T-helper 1 cell treated with Interleukin-12 subunit alpha and Interleukin-12 subunit beta and Interleukin-4 antibody, amounts not matched to agents 30 μg/mL and 1 μg/mL, for 36 hours (primary cell): ENCODE results near the gene GUCY2D.

Source experiments
- H3K27ac Mint-ChIP-seq: one replicate; pipeline ENCODE4 v1.8.0; 2021; ENCODE audit warnings: mild to moderate bottlenecking, mixed read lengths
- H3K27me3 Mint-ChIP-seq: one replicate; pipeline ENCODE4 v1.8.0; 2021; ENCODE audit warnings: low read depth, mixed read lengths
- H3K36me3 Mint-ChIP-seq: one replicate; pipeline ENCODE4 v1.8.0; 2021; ENCODE audit warnings: low read depth, mixed read lengths
- H3K4me1 Mint-ChIP-seq: one replicate; pipeline ENCODE4 v1.8.0; 2021; ENCODE audit warnings: low read depth, mixed read lengths
- H3K4me3 Mint-ChIP-seq: one replicate; pipeline ENCODE4 v1.8.0; 2021; ENCODE audit warnings: mild to moderate bottlenecking, moderate library complexity, mixed read lengths
- H3K9me3 Mint-ChIP-seq: one replicate; pipeline ENCODE4 v1.8.0; 2021; ENCODE audit warnings: mixed read lengths

The GUCY2D gene

GRCh38 chr17:8005357-8005756 lies 2.9 kb downstream of the GUCY2D start:
- Mint-ChIP-seq H3K27me3 (peaks cover 45% of the 10 kb centered on the region), H3K4me1 (peaks cover 8% of the 10 kb centered on the region), H3K27ac (no peak overlapping the region), H3K4me3 (no peak overlapping the region), H3K9me3 (no peaks in the 10 kb centered on the region), H3K36me3 (no peaks in the 10 kb centered on the region)

- no peaks in the 10 kb centered on the region for H3K36me3 Mint-ChIP-seq
- peaks cover 8% of the 10 kb centered on the region for H3K4me1 Mint-ChIP-seq
- H3K27me3 Mint-ChIP-seq, result peaks cover 37% of the 10 kb centered on the region
- no peaks in the 10 kb centered on the region for H3K9me3 Mint-ChIP-seq
- H3K27ac Mint-ChIP-seq, result no peak overlapping the region
- H3K4me3 Mint-ChIP-seq, result no peak overlapping the region
Observed at GRCh38 chr17:8005967-8006730, 3.7 kb downstream of the GUCY2D start.

GRCh38 chr17:8006836-8007680 lies 4.6 kb downstream of the GUCY2D start:
- Mint-ChIP-seq H3K4me3 (no peak overlapping the region), H3K27ac (no peak overlapping the region), H3K27me3 (peaks cover 31% of the 10 kb centered on the region), H3K4me1 (peaks cover 5% of the 10 kb centered on the region), H3K36me3 (no peaks in the 10 kb centered on the region), H3K9me3 (no peaks in the 10 kb centered on the region)

DNA sequence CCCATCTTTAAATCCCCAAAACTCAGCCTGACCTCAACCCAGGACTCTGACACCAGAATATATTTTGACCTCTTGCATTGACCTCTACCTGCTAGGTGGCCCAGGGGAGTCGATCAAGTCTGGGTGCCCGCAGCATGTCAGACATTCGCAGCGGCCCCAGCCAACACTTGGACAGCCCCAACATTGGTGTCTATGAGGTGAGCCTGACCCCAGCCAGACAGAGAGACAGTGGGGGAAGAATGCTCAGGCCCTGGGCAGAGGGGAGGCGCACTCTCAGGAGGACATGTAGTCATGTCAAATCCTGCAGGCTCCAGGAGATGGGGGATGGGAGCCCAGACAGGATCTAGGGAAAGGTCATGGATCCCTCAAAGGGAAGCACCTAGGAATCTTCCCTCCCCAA lies 5.4 kb downstream of the GUCY2D start:
- Mint-ChIP-seq H3K9me3 (no peaks in the 10 kb centered on the region), H3K36me3 (no peaks in the 10 kb centered on the region), H3K4me3 (no peak overlapping the region), H3K27me3 (peaks cover 27% of the 10 kb centered on the region), H3K27ac (no peak overlapping the region), H3K4me1 (peaks cover 2% of the 10 kb centered on the region)

DNA sequence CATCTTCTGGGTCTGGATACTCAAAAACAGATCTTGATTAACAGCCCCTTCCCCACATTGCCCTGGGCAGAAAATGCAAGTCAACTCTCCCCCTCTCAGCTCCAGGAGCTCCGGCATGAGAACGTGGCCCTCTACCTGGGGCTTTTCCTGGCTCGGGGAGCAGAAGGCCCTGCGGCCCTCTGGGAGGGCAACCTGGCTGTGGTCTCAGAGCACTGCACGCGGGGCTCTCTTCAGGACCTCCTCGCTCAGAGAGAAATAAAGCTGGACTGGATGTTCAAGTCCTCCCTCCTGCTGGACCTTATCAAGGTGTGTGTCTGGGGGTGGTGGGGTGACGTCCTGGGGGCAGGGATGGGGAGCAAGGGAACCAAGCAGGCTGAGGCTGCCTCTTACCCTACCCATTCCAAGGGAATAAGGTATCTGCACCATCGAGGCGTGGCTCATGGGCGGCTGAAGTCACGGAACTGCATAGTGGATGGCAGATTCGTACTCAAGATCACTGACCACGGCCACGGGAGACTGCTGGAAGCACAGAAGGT lies 9.7 kb downstream of the GUCY2D start:
- H3K9me3 Mint-ChIP-seq, result no peaks in the 10 kb centered on the region
- H3K4me1 Mint-ChIP-seq, result peaks cover 5% of the 10 kb centered on the region
- H3K27me3 Mint-ChIP-seq, result peaks cover 5% of the 10 kb centered on the region
- no peak overlapping the region for H3K4me3 Mint-ChIP-seq
- H3K36me3 Mint-ChIP-seq, result no peaks in the 10 kb centered on the region
- no peak overlapping the region for H3K27ac Mint-ChIP-seq

DNA sequence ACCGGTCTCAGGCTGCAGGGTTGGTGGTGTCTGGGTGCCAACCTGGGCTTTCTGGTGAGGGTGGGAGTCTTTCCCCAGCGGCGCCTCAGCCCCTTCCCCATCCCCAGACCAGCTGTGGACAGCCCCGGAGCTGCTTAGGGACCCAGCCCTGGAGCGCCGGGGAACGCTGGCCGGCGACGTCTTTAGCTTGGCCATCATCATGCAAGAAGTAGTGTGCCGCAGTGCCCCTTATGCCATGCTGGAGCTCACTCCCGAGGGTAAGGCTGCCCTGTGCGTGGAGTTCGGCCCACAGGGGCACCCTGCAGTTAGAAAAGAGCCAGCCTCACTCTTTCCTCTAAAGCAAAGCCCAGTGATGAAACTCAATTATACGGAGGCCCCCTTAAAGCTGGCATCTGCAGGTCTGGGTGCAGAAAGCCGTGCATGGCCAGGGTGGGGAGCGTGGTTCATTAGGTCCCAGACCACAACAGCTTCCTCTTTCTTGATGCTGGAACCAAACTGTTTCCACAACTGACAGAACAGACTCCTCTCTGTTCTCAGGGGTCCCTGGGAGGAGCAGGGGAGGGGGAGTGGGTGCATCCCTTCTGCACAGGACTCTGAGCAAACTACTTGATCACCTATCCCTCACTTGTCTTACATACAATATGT lies 10.7 kb downstream of the GUCY2D start:
- Mint-ChIP-seq H3K9me3 (no peaks in the 10 kb centered on the region), H3K36me3 (no peaks in the 10 kb centered on the region), H3K4me3 (no peak overlapping the region), H3K27me3 (peaks cover 9% of the 10 kb centered on the region), H3K27ac (no peak overlapping the region), H3K4me1 (peaks cover 5% of the 10 kb centered on the region)

- no peak overlapping the region for H3K4me3 Mint-ChIP-seq
- H3K27me3 Mint-ChIP-seq, result peaks cover 16% of the 10 kb centered on the region
- no peaks in the 10 kb centered on the region for H3K9me3 Mint-ChIP-seq
- peaks cover 5% of the 10 kb centered on the region for H3K4me1 Mint-ChIP-seq
- no peaks in the 10 kb centered on the region for H3K36me3 Mint-ChIP-seq
- H3K27ac Mint-ChIP-seq, result no peak overlapping the region
Observed at GRCh38 chr17:8013731-8014557, 11.5 kb downstream of the GUCY2D start.

GRCh38 chr17:8014558-8014850 lies 12.1 kb downstream of the GUCY2D start:
- no peak overlapping the region for H3K4me3 Mint-ChIP-seq
- H3K27me3 Mint-ChIP-seq, result peaks cover 21% of the 10 kb centered on the region
- H3K9me3 Mint-ChIP-seq, result no peaks in the 10 kb centered on the region
- no peaks in the 10 kb centered on the region for H3K36me3 Mint-ChIP-seq
- H3K27ac Mint-ChIP-seq, result no peak overlapping the region
- H3K4me1 Mint-ChIP-seq, result peaks cover 5% of the 10 kb centered on the region

DNA sequence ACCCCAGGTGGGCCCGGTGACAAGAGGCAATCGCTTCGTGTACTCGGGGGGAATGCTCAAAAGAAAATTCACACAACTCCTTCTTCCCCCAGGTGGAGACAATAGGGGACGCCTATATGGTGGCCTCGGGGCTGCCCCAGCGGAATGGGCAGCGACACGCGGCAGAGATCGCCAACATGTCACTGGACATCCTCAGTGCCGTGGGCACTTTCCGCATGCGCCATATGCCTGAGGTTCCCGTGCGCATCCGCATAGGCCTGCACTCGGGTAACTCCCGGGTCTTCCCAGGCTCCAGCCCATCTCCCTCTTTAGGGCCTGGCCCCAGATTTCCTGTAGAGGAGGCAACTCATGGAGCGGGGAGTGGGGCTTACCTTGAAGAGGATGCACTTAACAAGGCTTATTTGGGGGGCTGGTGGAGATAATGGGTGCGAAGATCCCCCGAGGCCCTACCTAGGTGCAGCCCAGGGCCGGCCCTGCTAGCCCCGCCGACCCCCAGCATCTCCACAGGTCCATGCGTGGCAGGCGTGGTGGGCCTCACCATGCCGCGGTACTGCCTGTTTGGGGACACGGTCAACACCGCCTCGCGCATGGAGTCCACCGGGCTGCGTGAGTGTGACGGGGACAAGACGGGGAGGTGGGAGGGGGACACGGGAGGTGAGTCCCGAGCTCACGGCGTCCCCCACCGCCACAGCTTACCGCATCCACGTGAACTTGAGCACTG lies 13.0 kb downstream of the GUCY2D start:
- H3K27ac Mint-ChIP-seq, result no peak overlapping the region
- H3K9me3 Mint-ChIP-seq, result no peaks in the 10 kb centered on the region
- H3K27me3 Mint-ChIP-seq, result peaks cover 23% of the 10 kb centered on the region
- H3K36me3 Mint-ChIP-seq, result no peaks in the 10 kb centered on the region
- H3K4me3 Mint-ChIP-seq, result no peak overlapping the region
- peaks cover 5% of the 10 kb centered on the region for H3K4me1 Mint-ChIP-seq

GRCh38 chr17:8015957-8016631 lies 13.7 kb downstream of the GUCY2D start:
- Mint-ChIP-seq H3K27ac (no peak overlapping the region), H3K27me3 (peaks cover 23% of the 10 kb centered on the region), H3K36me3 (no peaks in the 10 kb centered on the region)

DNA sequence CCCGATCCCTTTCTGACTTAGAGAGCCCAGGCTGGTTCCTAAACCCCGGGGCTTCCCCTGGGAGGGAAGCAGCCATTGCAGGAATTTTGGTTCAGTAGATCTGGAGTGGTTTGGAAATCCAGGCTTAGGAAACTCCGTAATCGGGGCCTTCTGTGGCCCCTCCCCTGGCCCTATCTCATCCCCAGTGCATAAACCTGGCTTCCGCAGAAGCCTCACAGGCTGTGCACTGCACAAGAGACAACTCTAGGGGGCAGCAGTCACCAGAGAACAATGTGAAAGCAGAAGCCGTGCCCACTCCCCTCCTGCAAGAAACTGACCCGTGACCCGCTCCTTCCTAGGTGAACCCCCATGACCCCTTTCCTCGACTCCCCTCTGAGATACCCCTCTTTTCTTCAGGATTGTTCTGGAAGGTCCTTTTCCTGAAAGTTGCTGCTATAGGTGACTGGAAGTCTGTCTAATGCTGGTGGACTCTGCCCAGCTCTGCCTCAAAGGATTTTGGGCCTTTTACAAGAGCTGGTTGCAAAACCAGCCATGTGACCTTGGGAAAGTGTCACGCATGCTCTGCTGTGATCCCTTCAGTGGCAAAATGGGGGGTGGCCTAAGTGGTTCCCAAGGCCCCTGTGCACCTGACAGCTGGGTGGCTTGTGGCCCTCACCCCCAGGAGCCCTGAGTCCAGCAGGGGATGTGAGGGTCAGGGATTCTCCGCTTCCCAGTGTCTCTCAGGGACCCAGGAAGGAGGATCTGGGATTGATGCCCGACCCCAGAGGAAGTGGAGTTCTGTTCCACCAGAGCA lies 14.4 kb downstream of the GUCY2D start:
- H3K27ac Mint-ChIP-seq, result no peak overlapping the region
- peaks cover 5% of the 10 kb centered on the region for H3K4me1 Mint-ChIP-seq
- H3K36me3 Mint-ChIP-seq, result no peaks in the 10 kb centered on the region
- no peaks in the 10 kb centered on the region for H3K9me3 Mint-ChIP-seq
- peaks cover 23% of the 10 kb centered on the region for H3K27me3 Mint-ChIP-seq
- H3K4me3 Mint-ChIP-seq, result peak overlapping the region; percentile 73

More at GRCh38 chr17:8015957-8016631, 13.7 kb downstream of the GUCY2D start:
- Mint-ChIP-seq H3K4me1 (peaks cover 5% of the 10 kb centered on the region), H3K9me3 (no peaks in the 10 kb centered on the region), H3K4me3 (peak overlapping the region; percentile 73)

- Mint-ChIP-seq H3K27ac (no peak overlapping the region), H3K27me3 (peaks cover 23% of the 10 kb centered on the region), H3K36me3 (no peaks in the 10 kb centered on the region)
Observed at GRCh38 chr17:8018436-8018835, 16.0 kb downstream of the GUCY2D start.

More at GRCh38 chr17:8018436-8018835, 16.0 kb downstream of the GUCY2D start:
- H3K9me3 Mint-ChIP-seq, result no peaks in the 10 kb centered on the region
- peaks cover 5% of the 10 kb centered on the region for H3K4me1 Mint-ChIP-seq
- no peak overlapping the region for H3K4me3 Mint-ChIP-seq
